H9 (cell line): ENCODE results near the gene MRPL34. TPM values are rescaled to one million over a fixed set of nuclear protein-coding genes. Genes with fewer than 3 reads are reported as not detected.

Experiments used
- DNase-seq: peaks from one replicate; pipeline ENCODE4 v3.0.0-alpha.2; 2017
- H2AFZ ChIP-seq: one replicate; pipeline ENCODE4 v1.6.1; 2013; ENCODE audit warnings: mild to moderate bottlenecking, low read length, control low read depth, moderate library complexity
- H2AK5ac ChIP-seq: 2 replicates; pipeline ENCODE4 v1.6.1; 2013; ENCODE audit warnings: low read length, control low read depth, mixed read lengths; ENCODE audit not compliant: insufficient read length
- H2BK120ac ChIP-seq: one replicate; pipeline ENCODE4 v1.6.1; 2013; ENCODE audit warnings: low read depth, mild to moderate bottlenecking, low read length, control low read depth, inconsistent platforms; ENCODE audit not compliant: poor library complexity, severe bottlenecking
- H2BK12ac ChIP-seq: 2 replicates; pipeline ENCODE4 v1.6.1; 2013; ENCODE audit warnings: low read length, control low read depth, mixed read lengths, low read depth; ENCODE audit not compliant: insufficient read length
- H2BK15ac ChIP-seq: 2 replicates; pipeline ENCODE4 v1.6.1; 2013; ENCODE audit warnings: low read depth, low read length, control low read depth
- H2BK20ac ChIP-seq: one replicate; pipeline ENCODE4 v1.6.1; 2013; ENCODE audit warnings: low read depth, mild to moderate bottlenecking, low read length, control low read depth, inconsistent platforms; ENCODE audit not compliant: poor library complexity, severe bottlenecking
- H2BK5ac ChIP-seq: 2 replicates; pipeline ENCODE4 v1.6.1; 2013; ENCODE audit warnings: low read length, control low read depth, mixed read lengths; ENCODE audit not compliant: insufficient read length
- H3K14ac ChIP-seq: 2 replicates; pipeline ENCODE4 v1.6.1; 2013; ENCODE audit warnings: low read length, control low read depth; ENCODE audit not compliant: insufficient read depth
- H3K18ac ChIP-seq: 2 replicates; pipeline ENCODE4 v1.6.1; 2013; ENCODE audit warnings: low read depth, mild to moderate bottlenecking, mixed read lengths, low read length, control low read depth; ENCODE audit not compliant: insufficient read length
- H3K23ac ChIP-seq: 2 replicates; pipeline ENCODE4 v1.6.1; 2013; ENCODE audit warnings: low read length, control low read depth, mixed read lengths, low read depth; ENCODE audit not compliant: insufficient read length
- H3K23me2 ChIP-seq: 2 replicates; pipeline ENCODE4 v1.6.1; 2013; ENCODE audit warnings: low read depth, mild to moderate bottlenecking, mixed read lengths, low read length, control low read depth; ENCODE audit not compliant: insufficient read length, poor library complexity, severe bottlenecking
- H3K27ac ChIP-seq: 2 replicates; pipeline ENCODE4 v1.5.1; 2013; ENCODE audit warnings: low read length, control low read depth, mixed read lengths, low read depth; ENCODE audit not compliant: insufficient read length
- H3K27me3 ChIP-seq: 2 replicates; pipeline ENCODE4 v1.6.1; 2013; ENCODE audit warnings: low read length, control low read depth, inconsistent platforms; ENCODE audit not compliant: insufficient read depth
- H3K4ac ChIP-seq: 2 replicates; pipeline ENCODE4 v1.6.1; 2013; ENCODE audit warnings: low read depth, mild to moderate bottlenecking, control low read depth, inconsistent platforms, low read length, moderate library complexity
- H3K4me1 ChIP-seq: 2 replicates; pipeline ENCODE4 v1.6.1; 2013; ENCODE audit warnings: low read length, control low read depth, inconsistent platforms; ENCODE audit not compliant: insufficient read depth
- H3K4me2 ChIP-seq: 2 replicates; pipeline ENCODE4 v1.6.1; 2013; ENCODE audit warnings: low read length, control low read depth, mixed read lengths; ENCODE audit not compliant: insufficient read length, insufficient read depth
- H3K56ac ChIP-seq: 2 replicates; pipeline ENCODE4 v1.6.1; 2013; ENCODE audit warnings: low read depth, mild to moderate bottlenecking, mixed read lengths, low read length, control low read depth; ENCODE audit not compliant: insufficient read length
- H3K79me1 ChIP-seq: 2 replicates; pipeline ENCODE4 v1.6.1; 2013; ENCODE audit warnings: low read depth, mild to moderate bottlenecking, moderate library complexity, low read length, control low read depth, inconsistent platforms; ENCODE audit not compliant: insufficient read depth, poor library complexity, severe bottlenecking
- H3K79me2 ChIP-seq: 2 replicates; pipeline ENCODE4 v1.6.1; 2013; ENCODE audit warnings: low read length, control low read depth, inconsistent platforms; ENCODE audit not compliant: insufficient read depth
- H3K9ac ChIP-seq: 2 replicates; pipeline ENCODE4 v1.6.1; 2013; ENCODE audit warnings: low read length, control low read depth, mixed read lengths; ENCODE audit not compliant: insufficient read length; ENCODE audit errors: extremely low read depth
- H3K9me3 ChIP-seq: one replicate; pipeline ENCODE4 v1.6.1; 2013; ENCODE audit warnings: low read depth, low read length, inconsistent platforms; ENCODE audit not compliant: control insufficient read depth
- H3T11ph ChIP-seq: one replicate; pipeline ENCODE4 v1.6.1; 2013; ENCODE audit warnings: mild to moderate bottlenecking, low read length, control low read depth, inconsistent platforms
- H4K20me1 ChIP-seq: one replicate; pipeline ENCODE4 v1.6.1; 2013; ENCODE audit not compliant: control insufficient read depth, insufficient read length, insufficient read depth
- H4K5ac ChIP-seq: 2 replicates; pipeline ENCODE4 v1.6.1; 2013; ENCODE audit warnings: low read depth, mild to moderate bottlenecking, mixed read lengths, low read length, control low read depth; ENCODE audit not compliant: insufficient read length
- H4K8ac ChIP-seq: replicated peaks from 2 replicates; pipeline ENCODE4 v1.6.1; 2013; ENCODE audit warnings: low read length, control low read depth, mixed read lengths, low read depth; ENCODE audit not compliant: insufficient read length
- H4K91ac ChIP-seq: 2 replicates; pipeline ENCODE4 v1.6.1; 2013; ENCODE audit warnings: low read depth, mild to moderate bottlenecking, moderate library complexity, mixed read lengths, low read length, control low read depth; ENCODE audit not compliant: insufficient read length
- H3K27ac Mint-ChIP-seq, 3 experiments: 2 replicates in 2 of 3; 3 replicates in 1 of 3; pipeline ENCODE4 v1.8.0; 2020 to 2021; ENCODE audit warnings: mixed read lengths in 3 of 3, mild to moderate bottlenecking in 1 of 3, moderate library complexity in 1 of 3
- H3K27me3 Mint-ChIP-seq: 2 replicates; pipeline ENCODE4 v1.8.0; 2021; ENCODE audit warnings: low read depth, mild to moderate bottlenecking, moderate library complexity, mixed read lengths
- H3K36me3 Mint-ChIP-seq, 3 experiments: 2 replicates in 2 of 3; 3 replicates in 1 of 3; pipeline ENCODE4 v1.8.0; 2020 to 2021; ENCODE audit warnings: low read depth in 3 of 3, mixed read lengths in 3 of 3; ENCODE audit not compliant: insufficient read depth in 1 of 3
- H3K4me1 Mint-ChIP-seq, 2 experiments: 2 replicates each; pipeline ENCODE4 v1.8.0; 2020; ENCODE audit warnings: mixed read lengths in 2 of 2
- H3K4me3 Mint-ChIP-seq, 2 experiments: 2 replicates in 1 of 2; 3 replicates in 1 of 2; pipeline ENCODE4 v1.8.0; 2020 to 2021; ENCODE audit warnings: mild to moderate bottlenecking in 2 of 2, mixed read lengths in 2 of 2, moderate library complexity in 1 of 2
- H3K9me3 Mint-ChIP-seq, 2 experiments: 2 replicates in 1 of 2; 3 replicates in 1 of 2; pipeline ENCODE4 v1.8.0; 2020; ENCODE audit warnings: mild to moderate bottlenecking in 2 of 2, mixed read lengths in 2 of 2, moderate library complexity in 1 of 2
- WGBS: extraction: QIAGEN DNeasy Blood & Tissue Kit; methylation state at CpG from one replicate; pipeline ENCODE4 v1.1.7; 2013; ENCODE audit warnings: missing lambda C conversion rate, low lambda C conversion rate, mixed read lengths; ENCODE audit not compliant: insufficient read length; ENCODE audit errors: extremely low coverage; 5-methylcytosine and 5-hydroxymethylcytosine counted together
- total RNA-seq: library from RNA; stranded (reverse); gene quantifications from 2 replicates; pipeline ENCODE4 v1.2.1, GENCODE V29; 2021
- TF ChIP-seq, protein P1 (sequence below): fragments of 200-600 bp; sonication (generic); conservative IDR thresholded peaks from 3 replicates; pipeline ENCODE4 v1.8.0; 2021; ENCODE audit warnings: antibody characterized with exemption, mild to moderate bottlenecking

Gene MRPL34
- total RNA-seq, 1 experiment from 2014 or later = 84.6 TPM

DNA sequence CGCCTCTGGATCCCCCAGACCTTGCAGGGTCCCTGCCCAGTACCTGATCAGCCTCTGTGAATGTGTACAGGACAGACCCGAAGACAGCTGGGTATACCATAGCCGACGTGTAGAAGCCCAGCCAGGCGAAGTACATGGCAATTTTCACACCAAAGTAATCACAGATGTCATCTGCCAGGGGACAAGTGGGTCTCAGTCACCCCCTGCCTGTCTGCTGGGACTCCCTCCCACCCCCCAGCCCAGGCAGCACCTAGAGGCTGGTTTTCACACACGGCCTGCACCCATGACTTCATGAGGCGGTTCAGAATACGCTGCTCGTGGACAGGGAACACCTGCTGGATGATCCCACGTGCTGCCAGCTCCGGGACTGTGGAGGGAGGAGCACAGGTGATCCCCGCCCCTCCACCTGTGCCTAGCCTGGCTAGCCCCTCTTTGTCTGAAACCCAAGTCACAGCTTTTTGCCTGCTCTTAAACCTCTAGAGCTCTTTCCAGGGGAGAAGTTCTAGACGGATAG, 25.4 kb downstream of the MRPL34 start:
- no peaks in the 10 kb centered on the region; a peak in 1 of 5 replicates for H3K9me3 Mint-ChIP-seq
- peaks cover 16 to 41% of the 10 kb centered on the region in 2 experiments for H3K4me1 Mint-ChIP-seq
- H3K4ac ChIP-seq = no peak overlapping the region
- no peak overlapping the region for H3T11ph ChIP-seq
- H3K79me1 ChIP-seq = no peaks in the 10 kb centered on the region
- TF ChIP-seq, protein P1, sequence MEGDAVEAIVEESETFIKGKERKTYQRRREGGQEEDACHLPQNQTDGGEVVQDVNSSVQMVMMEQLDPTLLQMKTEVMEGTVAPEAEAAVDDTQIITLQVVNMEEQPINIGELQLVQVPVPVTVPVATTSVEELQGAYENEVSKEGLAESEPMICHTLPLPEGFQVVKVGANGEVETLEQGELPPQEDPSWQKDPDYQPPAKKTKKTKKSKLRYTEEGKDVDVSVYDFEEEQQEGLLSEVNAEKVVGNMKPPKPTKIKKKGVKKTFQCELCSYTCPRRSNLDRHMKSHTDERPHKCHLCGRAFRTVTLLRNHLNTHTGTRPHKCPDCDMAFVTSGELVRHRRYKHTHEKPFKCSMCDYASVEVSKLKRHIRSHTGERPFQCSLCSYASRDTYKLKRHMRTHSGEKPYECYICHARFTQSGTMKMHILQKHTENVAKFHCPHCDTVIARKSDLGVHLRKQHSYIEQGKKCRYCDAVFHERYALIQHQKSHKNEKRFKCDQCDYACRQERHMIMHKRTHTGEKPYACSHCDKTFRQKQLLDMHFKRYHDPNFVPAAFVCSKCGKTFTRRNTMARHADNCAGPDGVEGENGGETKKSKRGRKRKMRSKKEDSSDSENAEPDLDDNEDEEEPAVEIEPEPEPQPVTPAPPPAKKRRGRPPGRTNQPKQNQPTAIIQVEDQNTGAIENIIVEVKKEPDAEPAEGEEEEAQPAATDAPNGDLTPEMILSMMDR = no peak
- H2BK120ac ChIP-seq = no peak overlapping the region
- H3K36me3 Mint-ChIP-seq = peaks cover 11 to 32% (median 29%) of the 10 kb centered on the region in 3 experiments
- H3K9ac ChIP-seq = no peak overlapping the region
- H2BK12ac ChIP-seq = no peak overlapping the region
- no peak overlapping the region for H4K91ac ChIP-seq
- H3K18ac ChIP-seq = no peak overlapping the region
- no peak overlapping the region for H3K27ac Mint-ChIP-seq
- no peak overlapping the region for H3K4me3 Mint-ChIP-seq
- no peaks in the 10 kb centered on the region for H4K20me1 ChIP-seq
- H3K56ac ChIP-seq = no peak overlapping the region
- no peak overlapping the region for H3K23ac ChIP-seq
- no peak overlapping the region for H4K8ac ChIP-seq
- H3K27me3 ChIP-seq = no peaks in the 10 kb centered on the region
- no peak overlapping the region for H2AFZ ChIP-seq
- H3K4me1 ChIP-seq = no peaks in the 10 kb centered on the region
- no peak overlapping the region for H2BK15ac ChIP-seq
- no peak overlapping the region for H3K27ac ChIP-seq
- H2BK5ac ChIP-seq = no peak overlapping the region
- no peaks in the 10 kb centered on the region for H3K9me3 ChIP-seq
- no peak for DNase-seq
- no peak overlapping the region for H3K4me2 ChIP-seq
- peaks cover 18% of the 10 kb centered on the region for H3K23me2 ChIP-seq
- H2AK5ac ChIP-seq = no peak overlapping the region
- no peak overlapping the region for H4K5ac ChIP-seq
- H3K27me3 Mint-ChIP-seq = peaks cover 6% of the 10 kb centered on the region
- H2BK20ac ChIP-seq = no peak overlapping the region
- H3K79me2 ChIP-seq = no peaks in the 10 kb centered on the region
- WGBS = no CpG with 5 or more reads among the region's 13 CpGs
- no peak overlapping the region for H3K14ac ChIP-seq
